HG03460 (cell line): ENCODE results near the gene ANXA1.
A peak's percentile ranks its signal among the peaks of the same experiment; 100 is the strongest.

Experiments
- ATAC-seq: cut with Tn5 transposase; IDR thresholded peaks from one replicate; pipeline ENCODE4 v1.9.1; 2021; ENCODE audit not compliant: unreplicated experiment

ANXA1 gene

GRCh38 chr9:73137914-73138313 lies 13.8 kb upstream of the ANXA1 start:
- no peak for ATAC-seq

GRCh38 chr9:73138516-73138915 lies 13.1 kb upstream of the ANXA1 start:
- no peak for ATAC-seq

- no peak for ATAC-seq
Measured at GRCh38 chr9:73141282-73141681, 10.4 kb upstream of the ANXA1 start.

GRCh38 chr9:73143711-73144328 lies 7.8 kb upstream of the ANXA1 start:
- no peak for ATAC-seq

- no peak for ATAC-seq
Measured at GRCh38 chr9:73146111-73146815, 5.4 kb upstream of the ANXA1 start.

- no peak for ATAC-seq
Measured at GRCh38 chr9:73148447-73148937, 3.2 kb upstream of the ANXA1 start.

- ATAC-seq = peak; percentile 63
Measured at GRCh38 chr9:73149371-73150067, 2.1 kb upstream of the ANXA1 start.

- ATAC-seq = no peak
Measured at GRCh38 chr9:73152543-73152844, 829 bp downstream of the ANXA1 start.

- peak; percentile 65 for ATAC-seq
Measured at GRCh38 chr9:73152953-73153352, 1.3 kb downstream of the ANXA1 start.

GRCh38 chr9:73153793-73154227 lies 2.1 kb downstream of the ANXA1 start:
- ATAC-seq = no peak

- ATAC-seq = no peak
Measured at GRCh38 chr9:73154271-73154670, 2.6 kb downstream of the ANXA1 start.

GRCh38 chr9:73154722-73155121 lies 3.1 kb downstream of the ANXA1 start:
- ATAC-seq = no peak

GRCh38 chr9:73155377-73155776 lies 3.7 kb downstream of the ANXA1 start:
- no peak for ATAC-seq

- ATAC-seq = no peak
Measured at GRCh38 chr9:73155968-73156864, 4.6 kb downstream of the ANXA1 start.

- no peak for ATAC-seq
Measured at GRCh38 chr9:73156865-73157187, 5.2 kb downstream of the ANXA1 start.

- ATAC-seq = no peak
Measured at GRCh38 chr9:73157811-73158210, 6.1 kb downstream of the ANXA1 start.

GRCh38 chr9:73158723-73159122 lies 7.1 kb downstream of the ANXA1 start:
- ATAC-seq = no peak

- no peak for ATAC-seq
Measured at GRCh38 chr9:73160868-73161267, 9.2 kb downstream of the ANXA1 start.

- ATAC-seq = no peak
Measured at GRCh38 chr9:73162987-73163768, 11.5 kb downstream of the ANXA1 start.

- no peak for ATAC-seq
Measured at GRCh38 chr9:73165911-73166310, 14.2 kb downstream of the ANXA1 start.

- ATAC-seq = no peak
Measured at GRCh38 chr9:73166468-73166867, 14.8 kb downstream of the ANXA1 start.
